GM12878 (cell line): Measurements from ENCODE around the gene CACNG5. TPM values are rescaled to one million over a fixed set of nuclear protein-coding genes. Genes with fewer than 3 reads are reported as not detected.

Source experiments
- ATAC-seq: fragments of 200-7000 bp; cut with Tn5 transposase; 3 replicates; pipeline ENCODE4 v1.9.1; 2020; ENCODE audit warnings: mild to moderate bottlenecking, moderate library complexity
- BruUV-seq: library from RNA; stranded (reverse); fragments of 400-500 nt; replicated peaks from 2 replicates; lab custom pipeline; 2021; lab: Mats Ljungman, UMichigan
- CTCF ChIA-PET: fragments of 300-600 bp; sonication (Branson Sonifier 250); formaldehyde crosslinking; extraction: SDS; loops from one replicate; lab custom pipeline; 2021; ENCODE audit warnings: inconsistent platforms; lab: Yijun Ruan, JAX
- POLR2A ChIA-PET: fragments of 350-600 bp; formaldehyde crosslinking; extraction: SDS; loops from one replicate; lab custom pipeline; 2021; ENCODE audit warnings: inconsistent platforms; lab: Charles Lee
- RAD21 ChIA-PET: fragments of 300-600 bp; sonication (Branson Sonifier 250); formaldehyde crosslinking; loops from one replicate; lab custom pipeline; 2023; ENCODE audit warnings: antibody characterized with exemption; ENCODE audit not compliant: unreplicated experiment; lab: Charles Lee
- SMC1A ChIA-PET: fragments of 300-600 bp; sonication (Branson Sonifier 250); formaldehyde crosslinking; loops from one replicate; lab custom pipeline; 2023; ENCODE audit not compliant: unreplicated experiment, uncharacterized antibody; lab: Charles Lee
- DNase-seq: peaks from one replicate; pipeline ENCODE4 v3.0.0-alpha.2; 2011; ENCODE audit warnings: low read depth, low spot score
- FAIRE-seq: peaks from 3 replicates; lab custom pipeline; 2011; peaks lifted over from hg19 to GRCh38; lab: Jason Lieb, UNC
- H2AFZ ChIP-seq: 2 replicates; pipeline ENCODE4 v1.6.0; 2011; ENCODE audit warnings: low read depth, low read length, control low read depth; ENCODE audit not compliant: control insufficient read depth
- H3K27ac ChIP-seq: 2 replicates; pipeline ENCODE4 v1.5.1; 2011; ENCODE audit warnings: control low read depth; ENCODE audit not compliant: control insufficient read depth, insufficient read depth
- H3K27me3 ChIP-seq, 2 experiments: replicated peaks in 1 of 2; 2 replicates each; pipeline versions ENCODE4 v1.6.0 to v1.6.1; 2011; ENCODE audit warnings: low read length in 1 of 2; ENCODE audit not compliant: control insufficient read depth in 2 of 2, insufficient read depth in 2 of 2
- H3K36me3 ChIP-seq, 2 experiments: 2 replicates each; pipeline ENCODE4 v1.5.1; 2011; ENCODE audit warnings: low read length in 1 of 2; ENCODE audit not compliant: control insufficient read depth in 2 of 2, insufficient read depth in 2 of 2
- H3K4me1 ChIP-seq: 2 replicates; pipeline ENCODE4 v1.6.1; 2011; ENCODE audit warnings: mild to moderate bottlenecking, low read length, moderate library complexity, mixed read lengths; ENCODE audit not compliant: control insufficient read depth, insufficient read depth
- H3K4me2 ChIP-seq: 2 replicates; pipeline ENCODE4 v1.6.0; 2011; ENCODE audit warnings: control low read depth; ENCODE audit not compliant: control insufficient read depth, insufficient read depth
- H3K4me3 ChIP-seq: fragments of 200-600 bp; sonication (generic); 2 replicates; pipeline ENCODE4 v1.5.1; 2016
- H3K79me2 ChIP-seq: 2 replicates; pipeline ENCODE4 v1.6.0; 2011; ENCODE audit warnings: low read length; ENCODE audit not compliant: control insufficient read depth, insufficient read depth
- H3K9ac ChIP-seq: 2 replicates; pipeline ENCODE4 v1.8.0; 2011; ENCODE audit warnings: low read length, control low read depth, mixed read lengths; ENCODE audit not compliant: control insufficient read depth, insufficient read depth
- H3K9me3 ChIP-seq: replicated peaks from 3 replicates; pipeline ENCODE4 v1.5.1; 2011; ENCODE audit warnings: mild to moderate bottlenecking, low read length; ENCODE audit not compliant: control insufficient read depth, insufficient read depth
- H4K20me1 ChIP-seq: 2 replicates; pipeline ENCODE4 v1.6.0; 2011; ENCODE audit not compliant: control insufficient read depth, insufficient read depth
- CBX5 ChIP-seq: sonication (generic); IDR thresholded peaks from 2 replicates; pipeline ENCODE4 v1.6.1; 2016; ENCODE audit warnings: low read depth, moderate library complexity, mild to moderate bottlenecking, inconsistent platforms
- GABPA ChIP-seq: IDR thresholded peaks from 2 replicates; pipeline ENCODE4 v1.6.1; 2014; ENCODE audit warnings: antibody characterized with exemption, low read depth, mild to moderate bottlenecking, inconsistent platforms
- HDAC6 ChIP-seq: fragments of 200-600 bp; sonication (generic); IDR thresholded peaks from one replicate; pipeline ENCODE4 v1.8.0; 2017; ENCODE audit warnings: antibody characterized with exemption; ENCODE audit not compliant: unreplicated experiment
- KAT2A ChIP-seq: conservative IDR thresholded peaks from 2 replicates; pipeline ENCODE4 v1.6.1; 2011; ENCODE audit warnings: low read depth, low read length; ENCODE audit not compliant: control insufficient read depth
- MTA2 ChIP-seq: fragments of 450-650 bp; IDR thresholded peaks from 2 replicates; pipeline ENCODE4 v1.6.1; 2016; ENCODE audit warnings: low read depth, mild to moderate bottlenecking, moderate library complexity
- RELA ChIP-seq: fragments of 450-650 bp; IDR thresholded peaks from 2 replicates; pipeline ENCODE4 v1.8.0; 2014; ENCODE audit warnings: borderline replicate concordance; ENCODE audit not compliant: partially characterized antibody
- TARDBP ChIP-seq: IDR thresholded peaks from 2 replicates; pipeline ENCODE4 v1.6.1; 2016; ENCODE audit warnings: borderline replicate concordance
- TCF3 ChIP-seq: IDR thresholded peaks from 2 replicates; pipeline ENCODE4 v1.6.1; 2012; ENCODE audit warnings: low read depth, mild to moderate bottlenecking, low read length, borderline replicate concordance; ENCODE audit not compliant: insufficient read depth
- ZNF384 ChIP-seq: IDR thresholded peaks from 2 replicates; pipeline ENCODE4 v1.6.1; 2012; ENCODE audit warnings: low read depth, mild to moderate bottlenecking, low read length, improper control_type of control experiment, borderline replicate concordance
- WGBS: methylation state at CpG from one replicate; pipeline ENCODE4 v1.1.6; 2016; ENCODE audit warnings: low lambda C conversion rate; ENCODE audit not compliant: insufficient replicate concordance, insufficient coverage; ENCODE audit errors: missing lambda C conversion rate; 5-methylcytosine and 5-hydroxymethylcytosine counted together
- in situ Hi-C: fragments of 300-500 bp; cut with MboI; formaldehyde crosslinking; loops from 9 replicates; pipeline ENCODE4 v1.14.3; 2018; ENCODE audit warnings: mixed read lengths
- intact Hi-C: fragments of 100-400 bp; cut with micrococcal nuclease; formaldehyde crosslinking; loops from one replicate; pipeline ENCODE4 v1.14.2; 2022; ENCODE audit not compliant: unreplicated experiment
- polyA plus RNA-seq, 11 experiments: library from polyadenylated mRNA; depleted of rRNA in 4 of 11; unstranded in 6 of 11; stranded (reverse) in 5 of 11; fragments of >200 nt; fragmentation: Nextera tagmentation in 4 of 11; fragmentation: Illumina TruSeq in 1 of 11; extraction: Ambion mirVana in 4 of 11; extraction: Trizol in 1 of 11; gene quantifications; 1 replicate in 1 of 11; 2 replicates in 10 of 11; pipeline versions ENCODE4 v1.2.1 to v1.2.3, GENCODE V29; 2011 to 2016; ENCODE audit warnings: inconsistent platforms in 2 of 11, missing spikeins in 2 of 11, low read depth in 1 of 11
- total RNA-seq, 4 experiments: library from RNA; depleted of rRNA in 3 of 4; stranded (reverse); fragments of >200 nt in 3 of 4; fragmentation: Illumina TruSeq in 1 of 4; extraction: Trizol in 1 of 4; gene quantifications; 2 replicates each; pipeline versions ENCODE4 v1.2.1 to v1.2.3, GENCODE V29; 2013 to 2021
- TF ChIP-seq, protein P1 (sequence below): IDR thresholded peaks from 2 replicates; pipeline ENCODE4 v1.6.1; 2012; ENCODE audit warnings: low read depth, low read length, improper control_type of control experiment
- TF ChIP-seq, protein P2 (sequence below): IDR thresholded peaks from 2 replicates; pipeline ENCODE4 v1.6.1; 2012; ENCODE audit warnings: low read depth, low read length, improper control_type of control experiment
- TF ChIP-seq, protein P3 (sequence below): fragments of 450-650 bp; IDR thresholded peaks from 2 replicates; pipeline ENCODE4 v1.6.1; 2017; ENCODE audit warnings: borderline replicate concordance
- TF ChIP-seq, protein P4 (sequence below): fragments of 450-650 bp; formaldehyde crosslinking; IDR thresholded peaks from 2 replicates; pipeline ENCODE4 v1.4.0; 2020; ENCODE audit warnings: mild to moderate bottlenecking, moderate library complexity

CACNG5 gene
- total and polyA plus RNA-seq, 10 of the 15 experiments (the other 5 are each of a cell fraction or from before 2014, with no cell fraction given) = not detected

DNA sequence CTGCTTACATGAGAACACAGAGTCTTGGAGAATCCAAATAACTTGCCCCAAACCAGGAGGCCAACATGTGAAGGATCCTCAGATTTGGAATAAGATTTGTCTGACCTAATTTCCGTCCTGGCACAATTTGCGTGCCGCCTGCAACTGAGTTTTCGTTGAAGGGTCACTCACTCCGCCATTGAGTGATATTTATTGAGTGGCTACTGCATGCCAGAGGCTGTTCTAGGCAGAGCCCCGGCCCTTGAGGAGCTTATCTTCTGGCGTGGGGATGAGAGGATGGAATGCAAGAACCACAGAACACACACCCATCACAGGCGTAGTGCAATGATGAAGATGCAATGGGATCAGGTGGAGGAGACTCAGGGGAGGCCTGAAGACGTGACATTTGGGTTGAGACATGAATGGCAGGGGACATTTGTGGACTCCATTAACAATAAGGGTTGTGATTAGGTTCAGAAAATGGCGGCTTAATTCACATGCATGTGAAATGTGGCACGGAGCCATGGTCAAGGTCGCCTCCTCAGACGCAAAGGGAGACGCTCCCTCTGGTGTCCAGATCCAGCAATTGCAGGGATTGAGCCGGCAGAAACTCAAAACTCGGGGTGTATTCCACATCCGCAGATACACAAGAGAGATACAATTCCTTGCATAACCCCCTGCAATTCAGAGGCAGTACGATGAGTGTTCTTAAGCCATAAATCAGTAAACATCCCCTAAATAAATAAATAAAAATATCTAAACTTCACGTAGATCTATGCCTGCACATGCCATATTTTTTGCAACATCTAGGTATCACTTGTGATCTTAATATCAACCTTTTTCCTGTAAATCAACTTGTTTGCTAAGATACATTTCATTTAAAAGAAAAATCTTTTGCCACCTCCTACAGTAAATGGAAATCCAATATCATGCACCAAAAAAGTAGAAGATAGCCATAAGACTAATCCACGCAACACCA, 71.7 kb downstream of the CACNG5 start (continued):
- TF ChIP-seq, protein P1, sequence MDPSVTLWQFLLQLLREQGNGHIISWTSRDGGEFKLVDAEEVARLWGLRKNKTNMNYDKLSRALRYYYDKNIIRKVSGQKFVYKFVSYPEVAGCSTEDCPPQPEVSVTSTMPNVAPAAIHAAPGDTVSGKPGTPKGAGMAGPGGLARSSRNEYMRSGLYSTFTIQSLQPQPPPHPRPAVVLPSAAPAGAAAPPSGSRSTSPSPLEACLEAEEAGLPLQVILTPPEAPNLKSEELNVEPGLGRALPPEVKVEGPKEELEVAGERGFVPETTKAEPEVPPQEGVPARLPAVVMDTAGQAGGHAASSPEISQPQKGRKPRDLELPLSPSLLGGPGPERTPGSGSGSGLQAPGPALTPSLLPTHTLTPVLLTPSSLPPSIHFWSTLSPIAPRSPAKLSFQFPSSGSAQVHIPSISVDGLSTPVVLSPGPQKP = 0 out of 2 replicates have a peak, but pooled peaks have one; percentile 13
- TF ChIP-seq, protein P2, sequence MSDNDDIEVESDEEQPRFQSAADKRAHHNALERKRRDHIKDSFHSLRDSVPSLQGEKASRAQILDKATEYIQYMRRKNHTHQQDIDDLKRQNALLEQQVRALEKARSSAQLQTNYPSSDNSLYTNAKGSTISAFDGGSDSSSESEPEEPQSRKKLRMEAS = peak; percentile 34; the same call in 1 of the 2 replicates
- TF ChIP-seq, protein P3, sequence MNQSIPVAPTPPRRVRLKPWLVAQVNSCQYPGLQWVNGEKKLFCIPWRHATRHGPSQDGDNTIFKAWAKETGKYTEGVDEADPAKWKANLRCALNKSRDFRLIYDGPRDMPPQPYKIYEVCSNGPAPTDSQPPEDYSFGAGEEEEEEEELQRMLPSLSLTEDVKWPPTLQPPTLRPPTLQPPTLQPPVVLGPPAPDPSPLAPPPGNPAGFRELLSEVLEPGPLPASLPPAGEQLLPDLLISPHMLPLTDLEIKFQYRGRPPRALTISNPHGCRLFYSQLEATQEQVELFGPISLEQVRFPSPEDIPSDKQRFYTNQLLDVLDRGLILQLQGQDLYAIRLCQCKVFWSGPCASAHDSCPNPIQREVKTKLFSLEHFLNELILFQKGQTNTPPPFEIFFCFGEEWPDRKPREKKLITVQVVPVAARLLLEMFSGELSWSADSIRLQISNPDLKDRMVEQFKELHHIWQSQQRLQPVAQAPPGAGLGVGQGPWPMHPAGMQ = no peak

DNA sequence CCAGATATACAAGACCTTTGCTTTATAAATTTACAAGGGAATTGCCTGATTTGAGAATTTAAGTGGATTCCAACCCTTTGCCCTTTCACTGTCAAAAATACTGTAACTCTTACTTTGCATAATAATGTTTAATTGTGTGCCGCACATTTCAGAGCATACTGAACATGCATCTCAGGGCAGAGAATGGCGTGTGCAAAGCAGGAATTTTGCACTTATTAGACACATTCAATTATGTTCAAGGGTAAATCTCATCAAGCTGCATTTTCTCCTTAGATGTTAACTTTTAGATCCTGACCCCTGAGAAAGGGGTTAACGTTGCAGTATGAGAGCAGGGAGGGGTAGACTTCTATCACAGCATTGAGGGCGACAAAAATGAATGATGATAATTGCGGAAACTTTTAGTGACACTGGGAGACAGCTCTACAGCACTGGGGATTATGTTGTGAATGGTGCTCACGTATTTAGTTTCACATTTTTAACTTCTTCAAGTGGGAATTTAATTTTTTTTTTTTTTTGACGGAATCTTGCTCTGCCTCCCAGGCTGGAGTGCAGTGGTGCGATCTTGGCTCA, 75.0 kb downstream of the CACNG5 start:
- Histone ChIP-seq H3K4me1 (no peaks in the 10 kb centered on the region), H3K79me2 (no peaks in the 10 kb centered on the region), H3K4me2 (no peak overlapping the region), H3K36me3 (no peaks in the 10 kb centered on the region), H3K9me3 (no peaks in the 10 kb centered on the region), H3K27me3 (no peaks in the 10 kb centered on the region; a peak in 1 of 4 replicates), H3K9ac (no peak overlapping the region), H3K4me3 (no peak overlapping the region), H3K27ac (no peak overlapping the region), H2AFZ (no peak overlapping the region), H4K20me1 (no peaks in the 10 kb centered on the region)
- no TSS peak for BruUV-seq
- no peak for ATAC-seq
- WGBS = 53% methylated on average over 8 of the region's 8 CpGs
- intact Hi-C loops = loop anchor here (5.0 kb wide), 2 partner anchors 653 to 708 kb away; no protein-coding TSS in a partner anchor
- in situ Hi-C loops = loop anchor here (5.0 to 10.0 kb wide), 2 partner anchors 193 to 655 kb away; no protein-coding TSS in a partner anchor
- DNase-seq = no peak
- ChIA-PET CTCF (interaction anchor here (0.8 to 2.8 kb wide), 6 partner anchors 10 to 197 kb away, joined by 3 to 16 read pairs (median 7); no protein-coding TSS in a partner anchor), POLR2A (no interaction called here), RAD21 (interaction anchor here (1.9 to 3.7 kb wide), 2 partner anchors 173 to 182 kb away, joined by 6 to 9 read pairs; no protein-coding TSS in a partner anchor), SMC1A (interaction anchor here (1.1 to 2.0 kb wide), 5 partner anchors 10 to 192 kb away, joined by 3 to 6 read pairs (median 3); no protein-coding TSS in a partner anchor)
- no peak for FAIRE-seq
- TF ChIP-seq TCF3 (no peak), MTA2 (no peak), HDAC6 (no peak), CBX5 (no peak), KAT2A (no peak), TARDBP (no peak), RELA (no peak), ZNF384 (no peak), GABPA (no peak)
- TF ChIP-seq, protein P4, sequence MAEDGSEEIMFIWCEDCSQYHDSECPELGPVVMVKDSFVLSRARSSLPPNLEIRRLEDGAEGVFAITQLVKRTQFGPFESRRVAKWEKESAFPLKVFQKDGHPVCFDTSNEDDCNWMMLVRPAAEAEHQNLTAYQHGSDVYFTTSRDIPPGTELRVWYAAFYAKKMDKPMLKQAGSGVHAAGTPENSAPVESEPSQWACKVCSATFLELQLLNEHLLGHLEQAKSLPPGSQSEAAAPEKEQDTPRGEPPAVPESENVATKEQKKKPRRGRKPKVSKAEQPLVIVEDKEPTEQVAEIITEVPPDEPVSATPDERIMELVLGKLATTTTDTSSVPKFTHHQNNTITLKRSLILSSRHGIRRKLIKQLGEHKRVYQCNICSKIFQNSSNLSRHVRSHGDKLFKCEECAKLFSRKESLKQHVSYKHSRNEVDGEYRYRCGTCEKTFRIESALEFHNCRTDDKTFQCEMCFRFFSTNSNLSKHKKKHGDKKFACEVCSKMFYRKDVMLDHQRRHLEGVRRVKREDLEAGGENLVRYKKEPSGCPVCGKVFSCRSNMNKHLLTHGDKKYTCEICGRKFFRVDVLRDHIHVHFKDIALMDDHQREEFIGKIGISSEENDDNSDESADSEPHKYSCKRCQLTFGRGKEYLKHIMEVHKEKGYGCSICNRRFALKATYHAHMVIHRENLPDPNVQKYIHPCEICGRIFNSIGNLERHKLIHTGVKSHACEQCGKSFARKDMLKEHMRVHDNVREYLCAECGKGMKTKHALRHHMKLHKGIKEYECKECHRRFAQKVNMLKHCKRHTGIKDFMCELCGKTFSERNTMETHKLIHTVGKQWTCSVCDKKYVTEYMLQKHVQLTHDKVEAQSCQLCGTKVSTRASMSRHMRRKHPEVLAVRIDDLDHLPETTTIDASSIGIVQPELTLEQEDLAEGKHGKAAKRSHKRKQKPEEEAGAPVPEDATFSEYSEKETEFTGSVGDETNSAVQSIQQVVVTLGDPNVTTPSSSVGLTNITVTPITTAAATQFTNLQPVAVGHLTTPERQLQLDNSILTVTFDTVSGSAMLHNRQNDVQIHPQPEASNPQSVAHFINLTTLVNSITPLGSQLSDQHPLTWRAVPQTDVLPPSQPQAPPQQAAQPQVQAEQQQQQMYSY (CRISPR knock-in tag) = no peak
